COR-L47 (cell line): ENCODE data around the gene SLC12A7.
"Not testable (repeated sequence)": the region's sequence is repeated elsewhere in the genome, so short reads cannot be mapped to it uniquely, and the experiment has no call there.

ENCODE experiments used
- DNase-seq: peaks from one replicate; lab custom pipeline; 2025; lab: John Stamatoyannopoulos, UW

Gene SLC12A7

DNA sequence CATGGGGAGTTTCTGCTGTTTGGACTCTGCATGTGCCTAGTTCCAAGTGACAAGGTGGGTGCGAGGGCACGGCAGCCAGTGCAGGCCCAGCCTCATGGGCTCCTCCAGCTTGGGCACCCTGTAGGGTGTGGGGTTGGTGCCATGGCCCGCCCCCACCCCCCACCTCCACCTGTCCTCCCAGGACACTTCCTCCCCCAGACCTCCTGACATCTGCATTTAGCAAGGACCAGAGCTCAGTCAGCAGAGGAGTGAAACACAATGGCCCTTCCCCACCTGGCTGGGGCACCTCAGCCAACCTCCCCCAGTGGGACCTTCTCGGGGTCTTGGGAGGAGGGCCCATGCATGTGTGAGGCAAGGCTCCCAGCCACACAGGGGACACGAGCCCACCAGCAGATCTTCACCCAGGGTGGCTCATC is 105.2 kb downstream of the SLC12A7 start:
- DNase-seq = no peak

DNA sequence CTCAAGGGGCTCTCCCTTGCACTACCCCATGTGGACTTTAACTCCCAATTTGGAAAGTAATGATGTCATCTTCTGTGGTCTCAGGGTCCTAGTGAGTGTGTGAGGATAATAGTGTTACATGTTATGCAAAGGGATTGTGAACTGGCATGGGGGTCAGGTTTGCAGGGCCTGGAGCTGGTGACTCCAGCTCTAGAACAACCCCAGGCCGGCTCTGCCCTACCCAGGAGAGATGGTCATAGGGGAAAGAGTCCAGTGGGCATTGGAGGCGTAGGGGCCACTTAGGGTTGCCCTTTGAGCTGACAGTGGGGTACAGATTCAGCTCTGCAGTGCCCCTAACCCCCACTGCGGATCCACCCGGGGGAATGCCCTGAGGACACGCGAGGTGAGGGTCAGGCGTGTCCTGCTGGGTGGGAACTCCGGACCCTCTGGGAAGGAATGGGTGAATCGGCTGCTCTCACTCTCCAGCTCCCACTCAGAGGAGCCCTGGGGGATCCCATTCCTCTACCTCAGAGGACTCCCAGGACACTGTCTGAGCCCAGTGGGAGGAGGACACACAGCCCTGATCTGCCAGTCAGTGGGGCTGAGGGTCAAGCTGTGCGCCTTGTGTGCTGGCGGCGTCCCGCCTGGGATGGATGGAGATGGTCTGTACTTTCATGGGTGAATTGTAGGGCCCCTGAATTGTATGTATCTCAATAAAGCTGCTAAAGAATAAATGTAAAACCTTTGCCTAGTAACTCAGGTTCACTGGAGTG is 105.8 kb downstream of the SLC12A7 start:
- DNase-seq = no peak

DNA sequence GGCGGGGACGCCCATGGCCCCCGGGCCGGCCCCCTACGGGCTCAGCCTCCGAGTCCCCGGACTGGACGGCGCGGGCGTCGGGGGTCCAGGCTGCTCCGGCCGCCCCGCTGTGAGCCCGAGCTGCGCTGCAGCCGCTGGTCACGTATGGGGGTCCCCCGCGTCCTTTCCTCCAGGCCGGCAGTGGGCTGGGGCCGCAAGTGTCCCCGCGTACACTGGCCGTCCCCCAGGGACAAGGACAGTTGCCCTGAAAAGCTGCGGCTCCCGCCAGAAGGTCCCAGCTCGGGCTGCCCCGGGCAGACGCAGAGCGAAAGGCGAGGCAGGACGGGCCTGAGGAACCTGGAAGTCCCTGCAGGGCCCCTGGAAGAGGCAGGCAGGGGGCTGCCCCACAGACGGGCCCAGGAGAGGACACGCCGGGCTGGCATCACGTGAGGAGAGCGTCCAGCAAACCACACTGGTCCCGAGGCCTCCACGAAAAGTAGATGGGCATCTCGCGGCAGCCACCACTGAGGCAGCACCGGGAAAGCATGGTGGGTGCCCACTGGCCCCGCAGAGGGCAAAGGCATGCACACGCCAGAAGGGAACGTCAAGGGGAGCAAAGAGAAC is 106.5 kb downstream of the SLC12A7 start:
- DNase-seq = no peak

DNA sequence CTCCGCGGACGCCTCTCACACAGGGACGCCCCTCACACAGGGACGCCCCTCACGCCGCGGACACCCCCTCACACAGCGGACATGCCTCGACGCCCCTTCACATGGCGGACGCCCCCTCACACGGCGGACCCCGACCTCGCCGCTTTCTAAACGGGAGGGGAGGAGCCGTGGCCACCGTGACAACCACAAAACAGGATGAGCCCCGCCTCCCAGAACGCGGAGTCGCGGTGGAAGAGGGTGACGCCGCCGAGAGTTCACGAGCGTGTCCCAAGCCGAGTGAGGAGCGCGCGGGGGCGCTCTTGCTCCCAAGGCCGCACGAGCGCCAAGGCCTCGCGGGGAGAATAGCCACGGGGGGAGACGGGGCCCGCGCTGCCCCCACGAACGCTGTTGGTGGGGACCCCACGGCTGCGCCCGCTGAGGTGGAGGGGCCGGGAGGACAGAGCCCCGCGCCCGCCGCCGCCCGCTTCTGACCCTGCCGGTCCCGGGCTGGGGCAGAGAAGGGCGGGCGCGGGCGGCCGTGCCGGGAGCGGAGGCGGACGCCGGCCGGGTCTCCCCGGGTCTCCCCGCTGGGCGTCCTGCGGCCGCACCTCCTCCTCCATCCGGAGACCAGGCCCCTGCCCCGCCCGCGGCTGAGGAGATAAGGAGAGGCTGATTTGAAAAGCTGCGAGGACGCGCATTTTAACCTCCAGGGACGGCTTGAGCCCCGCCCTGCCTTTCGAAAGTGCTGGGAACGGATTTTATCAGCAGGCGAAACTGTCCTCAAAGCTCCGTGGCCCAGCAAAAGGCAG is 107.2 kb downstream of the SLC12A7 start:
- peak; percentile 29 for DNase-seq

DNA sequence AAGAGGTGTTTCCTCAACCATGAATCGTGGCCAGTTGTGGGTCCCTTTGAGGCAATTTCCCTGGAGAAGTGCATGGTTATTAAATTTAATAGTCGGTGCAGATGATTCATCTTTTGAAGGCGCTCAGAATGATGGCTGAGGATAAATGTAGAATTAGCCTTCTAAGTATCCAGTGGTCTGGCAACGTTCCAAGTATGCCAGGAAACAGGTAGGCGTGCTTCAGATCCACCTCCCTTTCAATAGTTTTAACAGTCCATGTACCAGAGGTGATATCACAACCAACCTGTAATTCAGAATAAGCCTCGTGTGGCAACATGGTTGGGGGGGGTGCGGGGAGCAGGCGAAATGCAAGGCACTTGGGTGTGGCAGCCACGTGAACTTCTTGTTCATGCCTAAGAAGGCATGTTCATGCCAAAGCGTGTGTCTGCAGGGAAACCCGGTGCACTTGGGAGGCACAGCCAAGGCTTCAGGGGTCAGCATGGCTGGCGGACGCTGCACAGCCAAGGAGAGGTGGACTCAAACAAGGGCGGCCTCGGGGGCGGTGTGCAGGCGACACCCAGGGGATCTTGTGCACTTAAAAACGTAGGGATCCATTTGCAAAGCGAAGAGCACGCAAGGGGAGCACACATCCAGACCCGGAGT is 108.4 kb downstream of the SLC12A7 start:
- peak; percentile 92 for DNase-seq

DNA sequence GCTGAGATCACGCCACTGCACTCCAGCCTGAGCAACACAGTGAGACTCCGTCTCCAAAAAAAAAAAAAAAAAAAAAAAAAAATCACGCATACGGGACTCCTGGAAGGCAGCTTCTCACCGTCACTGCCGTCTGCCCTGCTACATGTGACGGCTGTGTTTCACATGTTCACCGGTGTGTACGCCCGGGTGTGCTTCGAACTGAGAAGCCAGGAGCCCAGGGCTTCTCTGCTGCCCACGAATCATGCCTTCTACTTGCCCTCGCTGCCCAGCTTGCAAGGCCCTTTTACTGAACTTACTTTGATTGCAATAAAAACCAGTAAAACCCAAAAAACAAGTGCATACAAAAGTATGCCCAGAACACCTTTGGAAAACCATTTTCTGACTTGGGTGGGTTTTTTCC is 109.0 kb downstream of the SLC12A7 start:
- DNase-seq = no peak

DNA sequence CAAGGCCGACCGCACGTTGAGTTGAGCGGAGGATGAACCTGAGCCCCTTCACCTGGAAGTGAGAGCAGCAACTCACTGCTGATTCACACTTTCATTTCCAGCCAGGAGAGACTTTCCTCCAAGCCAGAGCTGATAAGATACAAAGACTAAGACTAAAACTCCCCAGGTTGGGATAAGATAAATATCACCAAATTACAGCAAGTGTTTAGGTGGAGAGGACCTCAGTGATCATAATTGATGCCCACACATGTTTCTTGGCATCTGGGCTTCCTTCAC is 109.7 kb downstream of the SLC12A7 start:
- DNase-seq = no peak

DNA sequence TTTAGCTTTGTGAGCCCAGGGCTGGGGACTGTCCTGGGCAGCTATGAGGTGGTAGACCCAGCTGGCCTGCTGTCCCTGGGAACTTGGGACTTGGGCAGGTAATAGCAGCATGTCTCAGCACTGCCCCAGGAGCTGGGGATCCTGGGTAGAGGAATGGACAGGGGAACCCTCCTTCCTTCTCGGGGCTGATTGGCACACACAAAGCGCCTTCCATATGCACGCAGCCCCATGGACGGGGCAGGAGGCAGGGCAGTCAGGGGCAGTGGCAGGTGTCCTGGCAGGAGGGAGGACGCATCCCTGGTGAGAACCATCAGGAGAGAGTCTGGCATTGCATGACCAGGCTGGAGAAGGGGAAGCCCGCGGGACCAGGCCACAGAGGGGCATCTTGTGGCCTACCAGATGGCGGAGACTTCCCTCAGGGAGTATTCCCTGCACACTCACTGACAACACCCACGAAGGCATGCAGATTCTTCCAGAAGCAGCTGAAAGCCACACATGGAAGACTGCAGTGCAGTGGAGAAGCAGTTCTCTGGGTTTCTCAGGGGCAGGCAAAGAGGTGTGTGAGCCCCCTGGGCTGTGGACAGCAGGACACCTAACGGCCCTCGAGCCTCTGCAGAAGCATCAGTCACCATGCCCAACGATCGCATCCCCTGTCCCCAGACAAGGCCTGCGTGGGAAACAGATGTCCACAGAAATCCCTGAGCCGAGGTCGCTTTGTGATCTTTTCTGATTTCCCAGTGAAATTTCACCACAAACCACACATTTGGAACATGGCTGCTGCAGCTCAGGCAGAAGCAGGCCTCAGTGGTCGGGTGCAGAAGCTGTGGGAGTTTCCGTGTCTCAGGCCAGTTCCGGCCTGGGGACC is 110.2 kb downstream of the SLC12A7 start:
- no peak for DNase-seq

DNA sequence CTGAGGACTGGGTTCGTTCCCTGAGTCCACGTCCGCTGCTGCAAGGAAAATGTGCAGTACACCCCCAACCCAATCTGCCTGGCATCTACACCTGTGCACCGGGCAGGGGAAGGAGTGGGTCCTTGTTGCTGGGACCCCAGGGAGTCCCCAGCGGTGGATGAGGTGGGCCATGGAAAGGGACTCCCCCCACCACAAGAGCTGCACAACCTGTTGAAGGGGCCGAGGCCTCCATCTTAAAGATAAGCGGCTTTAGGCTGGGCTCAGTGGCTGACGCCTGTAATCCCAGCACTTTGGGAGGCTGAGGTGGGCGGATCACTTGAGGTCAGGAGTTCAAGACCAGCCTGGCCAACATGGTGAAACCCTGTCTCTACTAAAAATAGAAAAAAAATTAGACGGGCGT is 111.0 kb downstream of the SLC12A7 start:
- not testable (repeated sequence) for DNase-seq
